H1 (cell line): ENCODE results near the gene APBA2. TPM values are rescaled to one million over a fixed set of nuclear protein-coding genes. Genes with fewer than 3 reads are reported as not detected.

Source experiments
- ATF2 ChIP-seq: IDR thresholded peaks from 2 replicates; pipeline ENCODE4 v1.6.1; 2012; ENCODE audit warnings: low read length, inconsistent platforms
- BCL11A ChIP-seq, 2 experiments: IDR thresholded peaks; one replicate each; pipeline ENCODE4 v1.6.1; 2011; ENCODE audit warnings: low read depth in 2 of 2, low read length in 2 of 2, mild to moderate bottlenecking in 2 of 2
- CTCF ChIP-seq, 3 experiments: IDR thresholded peaks; 1 replicate in 2 of 3; 2 replicates in 1 of 3; pipeline versions ENCODE4 v1.5.1 to v1.6.1; 2011; ENCODE audit warnings: low read length in 3 of 3, mild to moderate bottlenecking in 3 of 3, inconsistent platforms in 2 of 3, low read depth in 1 of 3, moderate library complexity in 1 of 3; ENCODE audit not compliant: insufficient read depth in 1 of 3; ENCODE audit errors: control extremely low read depth in 1 of 3
- EZH2 ChIP-seq: fragments of 200-600 bp; sonication (generic); IDR thresholded peaks from 2 replicates; pipeline ENCODE4 v1.7.1; 2012; ENCODE audit warnings: low read depth, mild to moderate bottlenecking, moderate library complexity, low read length, inconsistent platforms; ENCODE audit not compliant: severe bottlenecking
- KDM5A ChIP-seq: fragments of 200-600 bp; IDR thresholded peaks from 2 replicates; pipeline ENCODE4 v1.7.1; 2012; ENCODE audit warnings: mild to moderate bottlenecking, low read length, inconsistent platforms, mixed read lengths
- RAD21 ChIP-seq, 2 experiments: IDR thresholded peaks in 1 of 2; conservative IDR thresholded peaks in 1 of 2; 2 replicates each; pipeline ENCODE4 v1.6.1; 2011; ENCODE audit warnings: low read depth in 2 of 2, low read length in 2 of 2, improper control_type of control experiment in 1 of 2, inconsistent platforms in 1 of 2, mild to moderate bottlenecking in 1 of 2, moderate library complexity in 1 of 2
- SIN3A ChIP-seq, 2 experiments: IDR thresholded peaks in 1 of 2; conservative IDR thresholded peaks in 1 of 2; 2 replicates each; pipeline ENCODE4 v1.6.1; 2011 to 2012; ENCODE audit warnings: low read length in 2 of 2, improper control_type of control experiment in 1 of 2, low read depth in 1 of 2, mild to moderate bottlenecking in 1 of 2
- SRF ChIP-seq: IDR thresholded peaks from 2 replicates; pipeline ENCODE4 v1.6.1; 2011; ENCODE audit warnings: mild to moderate bottlenecking, low read depth, low read length, moderate library complexity
- polyA plus RNA-seq, 7 experiments: library from polyadenylated mRNA; depleted of rRNA in 3 of 7; stranded (reverse) in 5 of 7; unstranded in 2 of 7; fragments of >200 nt in 5 of 7; fragments of 200-250 nt in 2 of 7; gene quantifications; 1 replicate in 5 of 7; 2 replicates in 1 of 7; 4 replicates in 1 of 7; pipeline versions ENCODE4 v1.2.1 to v1.2.3, GENCODE V29; 2011 to 2013; ENCODE audit warnings: missing spikeins in 2 of 7, mixed read lengths in 2 of 7
- total RNA-seq: library from RNA; stranded (reverse); fragmentation: NEBNext Ultra II Directional; extraction: Animal tissue kit (Norgen Biotek cat#: 25700); gene quantifications from 2 replicates; pipeline ENCODE4 v1.2.1, GENCODE V29; 2021

The APBA2 gene
- total and polyA plus RNA-seq, 2 of the 8 experiments (the other 6 are each of a cell fraction or from before 2014, with no cell fraction given): 15.5 to 19.0 TPM

GRCh38 chr15:29071882-29072273 is 186.1 kb downstream of the APBA2 start (continued):
- TF ChIP-seq ATF2 (no peak), CTCF (IDR thresholded peaks at IDR 0.05; ENCODE audit: control extremely low read depth in 1 of 3, insufficient read depth in 1 of 3, low read depth in 1 of 3, low read length in 3 of 3) (no peak), RAD21 (IDR thresholded peaks at IDR 0.05 in 1 of 2, conservative IDR thresholded peaks at IDR 0.05 in 1 of 2; ENCODE audit: low read depth in 2 of 2, low read length in 2 of 2) (no peak), EZH2 (no peak), SRF (no peak), SIN3A (conservative IDR thresholded peaks at IDR 0.05 in 1 of 2, IDR thresholded peaks at IDR 0.05 in 1 of 2; ENCODE audit: low read depth in 1 of 2, low read length in 2 of 2) (no peak), BCL11A (IDR thresholded peaks at IDR 0.05; ENCODE audit: low read depth in 2 of 2, low read length in 2 of 2) (no peak), KDM5A (no peak)
